Superior temporal gyrus (tissue), 1 donor: ENCODE data around the gene SLC17A9.

Experiments used
- DNase-seq: peaks from one replicate; pipeline ENCODE4 v3.0.0-alpha.2; 2016; ENCODE audit errors: extremely low spot score

The SLC17A9 gene

GRCh38 chr20:62952373-62952967 is at the start of gene SLC17A9:
Gene SLC17A9, plus strand, starts transcription at chr20:62952709. Its CDS starts 122 bp downstream, at chr20:62952831.
- no peak for DNase-seq

GRCh38 chr20:62902926-62903615 is 49.4 kb upstream of the SLC17A9 start:
- DNase-seq: no peak

- DNase-seq: no peak
These were observed 46.9 kb upstream of the SLC17A9 start for GRCh38 chr20:62905536-62906117.

- DNase-seq: no peak
These were observed 46.3 kb upstream of the SLC17A9 start for GRCh38 chr20:62906209-62906608.

- no peak for DNase-seq
These were observed 45.7 kb upstream of the SLC17A9 start for GRCh38 chr20:62906647-62907375.

- no peak for DNase-seq
These were observed 44.9 kb upstream of the SLC17A9 start for GRCh38 chr20:62907384-62908317.

- no peak for DNase-seq
These were observed 43.3 kb upstream of the SLC17A9 start for GRCh38 chr20:62908971-62909791.

- DNase-seq: no peak
These were observed 42.2 kb upstream of the SLC17A9 start for GRCh38 chr20:62910217-62910766.

- DNase-seq: no peak
These were observed 41.6 kb upstream of the SLC17A9 start for GRCh38 chr20:62910777-62911497.

GRCh38 chr20:62911701-62912280 is 40.7 kb upstream of the SLC17A9 start:
- no peak for DNase-seq

- no peak for DNase-seq
These were observed 39.4 kb upstream of the SLC17A9 start for GRCh38 chr20:62913043-62913630.

GRCh38 chr20:62914436-62914835 is 38.1 kb upstream of the SLC17A9 start:
- DNase-seq: no peak

- peak; percentile 78 for DNase-seq
These were observed 37.5 kb upstream of the SLC17A9 start for GRCh38 chr20:62914970-62915457.

GRCh38 chr20:62916703-62917476 is 35.6 kb upstream of the SLC17A9 start:
- DNase-seq: no peak

- no peak for DNase-seq
These were observed 34.8 kb upstream of the SLC17A9 start for GRCh38 chr20:62917720-62918119.

- DNase-seq: no peak
These were observed 34.4 kb upstream of the SLC17A9 start for GRCh38 chr20:62918147-62918546.

- DNase-seq: no peak
These were observed 33.7 kb upstream of the SLC17A9 start for GRCh38 chr20:62918831-62919230.
